Embryonic facial prominence (tissue), 1 donor: ENCODE measurements around the gene FAM3A.

Experiments used
- DNase-seq: peaks from one replicate; pipeline ENCODE4 v3.0.0-alpha.2; 2016; ENCODE audit errors: extremely low spot score

Gene FAM3A

GRCh38 chrX:154459832-154460231 is 56.2 kb downstream of the FAM3A start:
- DNase-seq = no peak

- DNase-seq = no peak
Measured at GRCh38 chrX:154458954-154459778, 56.9 kb downstream of the FAM3A start.

- DNase-seq = no peak
Measured at GRCh38 chrX:154458116-154458953, 57.7 kb downstream of the FAM3A start, which contains the start of gene PLXNA3. Gene PLXNA3, plus strand, starts transcription at chrX:154458281. Its CDS starts 1,903 bp downstream, at chrX:154460184.

- no peak for DNase-seq
Measured at GRCh38 chrX:154457491-154458115, 58.4 kb downstream of the FAM3A start.
